Type B pancreatic cell (in vitro differentiated cells): Measurements from ENCODE around the gene MPV17L2. TPM values are rescaled to one million over a fixed set of nuclear protein-coding genes. Genes with fewer than 3 reads are reported as not detected.

Experiments
- DNase-seq: peaks from one replicate; pipeline ENCODE4 v3.0.0; 2021; ENCODE audit warnings: mixed read lengths; ENCODE audit not compliant: unreplicated experiment; ENCODE audit errors: extremely low spot score
- H3K27ac Mint-ChIP-seq: 2 replicates; pipeline ENCODE4 v1.8.0; 2021; ENCODE audit warnings: mild to moderate bottlenecking, mixed read lengths
- H3K27me3 Mint-ChIP-seq: 2 replicates; pipeline ENCODE4 v1.8.0; 2021; ENCODE audit warnings: mixed read lengths
- H3K36me3 Mint-ChIP-seq: 2 replicates; pipeline ENCODE4 v1.8.0; 2021; ENCODE audit warnings: mixed read lengths
- H3K4me1 Mint-ChIP-seq: one replicate; pipeline ENCODE4 v1.8.0; 2021; ENCODE audit warnings: mixed read lengths; ENCODE audit not compliant: unreplicated experiment
- H3K4me3 Mint-ChIP-seq: 2 replicates; pipeline ENCODE4 v1.8.0; 2021; ENCODE audit warnings: mild to moderate bottlenecking, mixed read lengths
- H3K9me3 Mint-ChIP-seq: 2 replicates; pipeline ENCODE4 v1.8.0; 2021; ENCODE audit warnings: mixed read lengths
- total RNA-seq: library from RNA; stranded (reverse); gene quantifications from 2 replicates; pipeline ENCODE4 v1.2.1, GENCODE V29; 2021; ENCODE audit warnings: low replicate concordance
- TF ChIP-seq, protein P1 (sequence below): fragments of 200-600 bp; sonication (generic); conservative IDR thresholded peaks from 2 replicates; pipeline ENCODE4 v1.5.0; 2021; ENCODE audit warnings: antibody characterized with exemption, mild to moderate bottlenecking

Gene MPV17L2
- total RNA-seq, 1 donor from 2014 or later: 11.6 TPM

DNA sequence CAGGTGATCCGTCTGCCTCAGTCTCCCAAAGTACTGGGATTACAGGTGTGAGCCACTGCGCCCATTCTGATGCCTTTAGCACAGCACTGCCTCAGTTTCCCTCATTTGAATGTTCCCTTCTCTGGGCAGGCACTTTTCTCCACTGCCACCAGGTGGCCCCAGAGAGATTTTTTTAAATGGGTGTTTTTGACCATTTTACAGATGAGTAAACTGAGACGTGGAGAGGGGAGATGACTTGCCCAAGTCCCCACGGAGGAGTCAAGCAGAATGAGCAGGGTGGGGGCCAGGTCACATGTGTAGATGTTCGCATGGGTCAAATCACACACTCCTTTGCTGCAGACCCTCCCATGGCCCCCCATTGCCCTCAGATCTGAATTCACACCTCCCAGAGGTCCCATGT lies 36.5 kb downstream of the MPV17L2 start:
- Mint-ChIP-seq H3K27me3 (peaks cover 68% of the 10 kb centered on the region), H3K4me3 (no peak overlapping the region), H3K9me3 (peaks cover 6% of the 10 kb centered on the region)

DNA sequence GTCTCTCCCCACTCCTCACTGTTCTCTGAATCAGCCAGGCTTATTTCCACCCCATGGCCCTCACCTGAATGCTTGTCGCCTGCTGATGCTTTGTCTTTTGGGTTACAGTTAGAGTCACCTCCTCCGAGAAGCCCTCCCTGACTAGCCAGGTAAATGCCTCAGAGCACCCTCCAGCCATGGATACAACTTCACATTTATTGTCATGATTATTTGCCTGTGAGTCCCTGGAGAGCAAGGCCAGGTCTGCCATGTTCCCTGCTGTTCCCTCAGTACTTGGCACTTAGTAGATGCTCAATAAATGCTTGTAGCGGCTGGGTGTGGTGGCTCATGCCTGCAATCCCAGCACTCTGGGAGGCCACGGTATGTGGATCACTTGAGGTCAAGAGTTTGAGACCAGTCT lies 36.9 kb downstream of the MPV17L2 start:
- Mint-ChIP-seq H3K36me3 (no peaks in the 10 kb centered on the region), H3K4me1 (no peaks in the 10 kb centered on the region)

More for the DNA sequence above, 36.5 kb downstream of the MPV17L2 start:
- Mint-ChIP-seq H3K4me1 (peaks cover 4% of the 10 kb centered on the region), H3K27ac (no peak overlapping the region), H3K36me3 (no peaks in the 10 kb centered on the region)
- DNase-seq: no peak
- TF ChIP-seq, protein P1, sequence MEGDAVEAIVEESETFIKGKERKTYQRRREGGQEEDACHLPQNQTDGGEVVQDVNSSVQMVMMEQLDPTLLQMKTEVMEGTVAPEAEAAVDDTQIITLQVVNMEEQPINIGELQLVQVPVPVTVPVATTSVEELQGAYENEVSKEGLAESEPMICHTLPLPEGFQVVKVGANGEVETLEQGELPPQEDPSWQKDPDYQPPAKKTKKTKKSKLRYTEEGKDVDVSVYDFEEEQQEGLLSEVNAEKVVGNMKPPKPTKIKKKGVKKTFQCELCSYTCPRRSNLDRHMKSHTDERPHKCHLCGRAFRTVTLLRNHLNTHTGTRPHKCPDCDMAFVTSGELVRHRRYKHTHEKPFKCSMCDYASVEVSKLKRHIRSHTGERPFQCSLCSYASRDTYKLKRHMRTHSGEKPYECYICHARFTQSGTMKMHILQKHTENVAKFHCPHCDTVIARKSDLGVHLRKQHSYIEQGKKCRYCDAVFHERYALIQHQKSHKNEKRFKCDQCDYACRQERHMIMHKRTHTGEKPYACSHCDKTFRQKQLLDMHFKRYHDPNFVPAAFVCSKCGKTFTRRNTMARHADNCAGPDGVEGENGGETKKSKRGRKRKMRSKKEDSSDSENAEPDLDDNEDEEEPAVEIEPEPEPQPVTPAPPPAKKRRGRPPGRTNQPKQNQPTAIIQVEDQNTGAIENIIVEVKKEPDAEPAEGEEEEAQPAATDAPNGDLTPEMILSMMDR: peak; percentile 66

DNA sequence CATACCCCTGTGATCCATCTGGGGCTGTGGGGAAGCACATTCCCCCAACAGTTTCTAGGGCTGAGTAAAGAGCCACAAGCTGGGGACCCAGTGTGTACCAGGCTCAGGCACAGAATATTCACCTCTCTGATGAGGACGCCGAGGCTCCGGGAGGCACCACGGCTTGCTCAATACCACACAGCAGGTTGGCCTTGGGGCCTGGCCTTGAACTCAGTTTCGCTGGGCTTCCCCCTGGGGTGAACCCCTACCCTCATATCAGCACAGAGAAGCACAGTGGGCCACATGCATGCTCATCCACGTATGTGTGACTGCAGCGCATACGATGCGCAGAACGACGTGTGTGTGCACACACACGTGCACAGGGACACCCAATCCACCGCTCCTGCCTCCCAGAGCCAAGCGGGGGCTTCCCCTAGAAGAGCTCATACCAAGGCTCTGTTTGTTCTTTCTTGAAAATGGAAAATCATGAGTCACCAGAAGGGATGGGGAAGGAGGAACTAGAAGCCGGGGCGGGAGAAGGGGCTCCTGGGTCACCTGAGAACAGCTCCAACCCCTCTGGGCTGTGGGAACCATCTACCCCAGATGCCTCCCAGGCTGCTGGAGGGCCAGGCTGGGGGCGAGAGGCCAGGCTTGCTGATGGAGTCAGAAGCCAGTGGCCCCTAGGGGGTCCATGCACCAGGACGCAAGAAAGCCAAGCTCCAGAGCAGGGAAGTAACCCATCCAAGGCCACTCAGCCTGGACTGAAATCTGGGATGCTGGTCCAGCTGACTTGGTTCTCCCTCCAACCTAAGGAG lies 38.1 kb downstream of the MPV17L2 start:
- H3K4me1 Mint-ChIP-seq: no peaks in the 10 kb centered on the region
- no peak for DNase-seq
- no peak overlapping the region for H3K27ac Mint-ChIP-seq
- peaks cover 6% of the 10 kb centered on the region for H3K9me3 Mint-ChIP-seq
- peaks cover 69% of the 10 kb centered on the region for H3K27me3 Mint-ChIP-seq
- H3K4me3 Mint-ChIP-seq: no peak overlapping the region
- TF ChIP-seq, protein P1: no peak
- no peaks in the 10 kb centered on the region for H3K36me3 Mint-ChIP-seq

More for the DNA sequence above, 36.9 kb downstream of the MPV17L2 start:
- Mint-ChIP-seq H3K27ac (no peak overlapping the region), H3K9me3 (peaks cover 6% of the 10 kb centered on the region), H3K27me3 (peaks cover 67% of the 10 kb centered on the region), H3K4me3 (no peak overlapping the region)
- no peak for DNase-seq
- TF ChIP-seq, protein P1: no peak

DNA sequence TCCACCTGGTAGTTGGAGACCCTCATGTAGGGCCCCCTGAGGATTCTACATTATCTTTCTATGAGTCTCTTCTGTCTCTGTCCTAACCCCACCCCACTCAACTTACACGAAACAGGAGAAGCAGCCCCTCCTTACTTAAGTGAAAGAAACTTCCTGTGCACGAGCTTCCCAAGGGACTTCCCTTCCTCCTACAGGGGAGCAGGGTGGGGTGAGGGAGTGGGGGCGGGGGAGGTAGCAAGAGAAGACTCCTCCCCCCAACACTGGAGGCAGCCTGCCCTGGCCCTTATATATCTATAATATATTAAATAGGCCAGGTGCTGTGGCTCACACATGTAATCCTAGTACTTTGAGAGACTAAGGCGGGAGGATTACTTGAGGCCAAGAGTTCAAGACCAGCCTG lies 38.8 kb downstream of the MPV17L2 start:
- Mint-ChIP-seq H3K4me1 (no peaks in the 10 kb centered on the region), H3K9me3 (peaks cover 6% of the 10 kb centered on the region), H3K4me3 (no peak overlapping the region), H3K27me3 (peaks cover 69% of the 10 kb centered on the region), H3K36me3 (no peaks in the 10 kb centered on the region), H3K27ac (no peak overlapping the region)
- TF ChIP-seq, protein P1: no peak
- no peak for DNase-seq

DNA sequence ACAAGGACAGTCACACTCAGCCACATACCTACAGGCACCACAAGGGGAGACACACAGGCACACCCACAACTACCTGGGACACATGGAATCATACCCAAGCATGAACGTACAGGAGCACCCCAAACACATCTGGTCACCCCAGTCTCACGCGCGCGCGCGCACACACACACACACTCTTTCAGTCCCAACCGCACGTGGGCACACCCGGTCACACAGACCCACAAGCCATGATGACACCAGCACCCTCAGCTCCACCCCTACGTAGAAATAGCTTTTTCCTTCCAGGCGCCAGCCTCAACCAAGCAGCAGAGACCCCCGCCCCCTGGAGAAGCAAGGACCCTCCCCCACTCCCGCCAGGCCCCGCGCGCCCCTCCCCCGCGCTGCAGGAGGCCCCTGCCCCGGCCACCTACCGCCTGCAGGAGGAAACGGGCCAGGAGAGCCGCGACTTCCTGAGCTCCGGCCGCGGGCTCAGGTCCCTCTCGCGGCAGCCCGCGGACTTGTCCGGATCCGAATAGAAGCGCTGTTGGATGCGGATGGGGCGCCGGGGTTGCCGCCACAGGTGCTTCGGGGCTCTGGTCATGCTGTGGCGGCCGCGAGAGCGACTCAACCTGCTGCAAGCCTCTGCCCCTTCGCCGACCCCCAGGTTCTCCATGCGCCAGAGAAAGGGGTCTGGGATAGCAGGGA lies 39.7 kb downstream of the MPV17L2 start:
- Mint-ChIP-seq H3K27ac (peak overlapping the region; percentile 65), H3K27me3 (peaks cover 61% of the 10 kb centered on the region), H3K9me3 (peaks cover 6% of the 10 kb centered on the region), H3K36me3 (no peaks in the 10 kb centered on the region), H3K4me3 (peak overlapping the region; percentile 28), H3K4me1 (no peaks in the 10 kb centered on the region)
- TF ChIP-seq, protein P1: peak; percentile 59
- DNase-seq: no peak
